MM.1S (cell line): ENCODE measurements around the gene TMTC2.

Experiments
- DNase-seq: peaks from one replicate; pipeline ENCODE4 v3.0.0-alpha.2; 2015
- H2AFZ ChIP-seq: fragments of 300-600 bp; sonication (generic); 2 replicates; pipeline ENCODE4 v1.6.0; 2016; ENCODE audit warnings: antibody characterized with exemption, low read length
- H3F3A ChIP-seq: fragments of 300-600 bp; sonication (generic); 2 replicates; pipeline ENCODE4 v1.6.1; 2016; ENCODE audit warnings: mild to moderate bottlenecking, antibody characterized with exemption, low read length, moderate library complexity, mixed read lengths; ENCODE audit not compliant: insufficient read depth
- H3K27ac ChIP-seq: fragments of 300-600 bp; sonication (generic); 2 replicates; pipeline ENCODE4 v1.5.1; 2016; ENCODE audit warnings: mild to moderate bottlenecking, low read length
- H3K27me3 ChIP-seq: fragments of 300-600 bp; sonication (generic); replicated peaks from 2 replicates; pipeline ENCODE4 v1.6.0; 2016; ENCODE audit warnings: low read length; ENCODE audit not compliant: insufficient read depth
- H3K36me3 ChIP-seq: fragments of 300-600 bp; sonication (generic); replicated peaks from 2 replicates; pipeline ENCODE4 v1.6.1; 2016; ENCODE audit warnings: mild to moderate bottlenecking, low read length, mixed read lengths; ENCODE audit not compliant: insufficient read depth
- H3K4me1 ChIP-seq: fragments of 300-600 bp; sonication (generic); 2 replicates; pipeline ENCODE4 v1.6.1; 2016; ENCODE audit warnings: low read length, mixed read lengths
- H3K4me2 ChIP-seq: fragments of 300-600 bp; sonication (generic); 2 replicates; pipeline ENCODE4 v1.6.0; 2016; ENCODE audit warnings: low read depth, low read length
- H3K4me3 ChIP-seq: fragments of 300-600 bp; sonication (generic); 2 replicates; pipeline ENCODE4 v1.5.1; 2016; ENCODE audit warnings: low read length, mixed read lengths
- H3K79me2 ChIP-seq: fragments of 300-600 bp; sonication (generic); 2 replicates; pipeline ENCODE4 v1.6.1; 2016; ENCODE audit warnings: mixed run types, low read length, mixed read lengths
- H3K9ac ChIP-seq: fragments of 300-600 bp; sonication (generic); 2 replicates; pipeline ENCODE4 v1.6.1; 2016; ENCODE audit warnings: low read length, mixed read lengths
- H3K9me2 ChIP-seq: fragments of 300-600 bp; sonication (generic); replicated peaks from 2 replicates; pipeline ENCODE4 v1.6.1; 2016; ENCODE audit warnings: mild to moderate bottlenecking, low read length, mixed read lengths; ENCODE audit not compliant: insufficient read depth
- H3K9me3 ChIP-seq: fragments of 300-600 bp; sonication (generic); replicated peaks from 2 replicates; pipeline ENCODE4 v1.6.1; 2016; ENCODE audit warnings: mild to moderate bottlenecking, low read length, mixed read lengths; ENCODE audit not compliant: insufficient read depth
- H4K20me1 ChIP-seq: fragments of 300-600 bp; sonication (generic); 2 replicates; pipeline ENCODE4 v1.6.1; 2016; ENCODE audit warnings: mild to moderate bottlenecking, low read length, moderate library complexity, mixed read lengths; ENCODE audit not compliant: insufficient read depth
- EZH2 ChIP-seq: fragments of 300-600 bp; sonication (generic); optimal IDR thresholded peaks from 2 replicates; pipeline ENCODE3; 2017; ENCODE audit warnings: low read depth, mild to moderate bottlenecking, antibody characterized with exemption, low read length, mixed read lengths
- EZH2phosphoT487 ChIP-seq: fragments of 300-600 bp; sonication (generic); IDR thresholded peaks from 2 replicates; pipeline ENCODE4 v1.6.1; 2018; ENCODE audit warnings: antibody characterized with exemption, low read length
- TF ChIP-seq, protein P1 (sequence below): fragments of 300-600 bp; sonication (generic); IDR thresholded peaks from 2 replicates; pipeline ENCODE4 v1.5.1; 2016; ENCODE audit warnings: antibody characterized with exemption, low read length, mixed read lengths

Gene TMTC2

DNA sequence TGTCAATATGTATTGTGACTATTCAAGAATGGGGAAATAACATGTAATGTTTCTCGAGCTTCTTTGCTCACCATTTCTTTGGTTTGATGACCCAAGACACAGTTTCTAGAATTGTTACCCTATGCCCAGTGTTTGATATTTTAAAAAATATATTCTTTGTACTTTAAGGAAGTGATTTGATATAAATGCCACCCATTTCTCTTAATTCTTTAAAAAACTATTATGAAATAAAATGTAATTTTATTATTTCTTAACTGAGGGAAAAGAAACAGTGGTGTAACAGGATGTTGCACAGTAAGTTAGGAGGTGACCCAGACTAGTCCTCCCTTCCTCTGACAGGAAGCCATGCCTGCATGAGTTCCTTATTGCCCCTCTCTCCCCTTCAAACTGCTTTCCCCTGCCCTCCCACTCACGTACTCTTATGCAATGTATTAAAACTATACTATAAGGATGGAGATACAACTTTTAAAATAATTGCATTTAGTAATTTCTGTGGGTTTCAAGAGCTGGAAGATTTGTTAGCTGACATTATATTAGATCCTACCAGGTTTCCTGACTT is 279.4 kb downstream of the TMTC2 start:
- no peak overlapping the region for H3K4me2 ChIP-seq
- H3K9me3 ChIP-seq: no peaks in the 10 kb centered on the region
- no peak for DNase-seq
- no peak overlapping the region for H3K27ac ChIP-seq
- H4K20me1 ChIP-seq: no peaks in the 10 kb centered on the region
- no peaks in the 10 kb centered on the region for H3K27me3 ChIP-seq
- no peaks in the 10 kb centered on the region for H3K9me2 ChIP-seq
- no peaks in the 10 kb centered on the region for H3F3A ChIP-seq
- H3K79me2 ChIP-seq: no peaks in the 10 kb centered on the region
- no peaks in the 10 kb centered on the region for H3K36me3 ChIP-seq
- no peak overlapping the region for H3K4me3 ChIP-seq
- H3K9ac ChIP-seq: no peak overlapping the region
- no peak overlapping the region for H2AFZ ChIP-seq
- TF ChIP-seq, protein P1, sequence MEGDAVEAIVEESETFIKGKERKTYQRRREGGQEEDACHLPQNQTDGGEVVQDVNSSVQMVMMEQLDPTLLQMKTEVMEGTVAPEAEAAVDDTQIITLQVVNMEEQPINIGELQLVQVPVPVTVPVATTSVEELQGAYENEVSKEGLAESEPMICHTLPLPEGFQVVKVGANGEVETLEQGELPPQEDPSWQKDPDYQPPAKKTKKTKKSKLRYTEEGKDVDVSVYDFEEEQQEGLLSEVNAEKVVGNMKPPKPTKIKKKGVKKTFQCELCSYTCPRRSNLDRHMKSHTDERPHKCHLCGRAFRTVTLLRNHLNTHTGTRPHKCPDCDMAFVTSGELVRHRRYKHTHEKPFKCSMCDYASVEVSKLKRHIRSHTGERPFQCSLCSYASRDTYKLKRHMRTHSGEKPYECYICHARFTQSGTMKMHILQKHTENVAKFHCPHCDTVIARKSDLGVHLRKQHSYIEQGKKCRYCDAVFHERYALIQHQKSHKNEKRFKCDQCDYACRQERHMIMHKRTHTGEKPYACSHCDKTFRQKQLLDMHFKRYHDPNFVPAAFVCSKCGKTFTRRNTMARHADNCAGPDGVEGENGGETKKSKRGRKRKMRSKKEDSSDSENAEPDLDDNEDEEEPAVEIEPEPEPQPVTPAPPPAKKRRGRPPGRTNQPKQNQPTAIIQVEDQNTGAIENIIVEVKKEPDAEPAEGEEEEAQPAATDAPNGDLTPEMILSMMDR: no peak
- TF ChIP-seq EZH2 (no peak), EZH2phosphoT487 (no peak)
- no peaks in the 10 kb centered on the region for H3K4me1 ChIP-seq

DNA sequence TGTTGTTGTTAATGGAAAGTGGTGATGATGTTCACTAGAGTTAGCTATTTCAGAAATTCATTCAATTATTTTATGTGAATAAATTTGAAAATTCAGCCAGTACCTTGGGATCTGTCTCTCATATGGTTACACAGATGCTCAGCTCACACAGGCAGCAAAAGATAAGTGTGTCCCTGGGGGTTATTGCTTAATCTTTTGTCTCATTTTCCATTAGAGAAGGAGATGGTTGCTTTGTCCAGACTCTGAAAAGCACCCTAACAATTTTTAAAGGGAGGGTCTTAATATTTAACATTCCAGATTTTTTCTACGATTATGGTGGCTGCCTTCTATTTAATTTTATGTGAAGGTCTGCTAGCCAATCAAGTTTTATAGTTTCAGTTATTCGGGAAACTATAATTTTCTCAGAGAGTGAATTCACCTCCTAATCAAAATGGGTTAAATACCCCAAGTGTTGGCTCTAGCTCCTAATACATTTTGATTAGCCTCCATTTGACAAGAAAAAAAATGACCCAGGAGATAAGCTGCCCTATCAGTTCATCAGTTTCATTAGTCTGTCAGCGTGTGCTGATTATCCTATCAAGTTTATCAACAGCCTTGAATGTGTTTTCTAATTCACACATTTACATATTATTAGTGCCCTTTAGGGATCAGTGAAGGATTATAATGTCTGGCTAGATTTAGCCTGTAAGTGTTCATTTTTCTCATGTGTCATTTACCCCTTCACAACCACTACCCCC is 282.1 kb downstream of the TMTC2 start:
- Histone ChIP-seq H3K9me2 (no peaks in the 10 kb centered on the region), H3K4me3 (no peak overlapping the region), H4K20me1 (no peaks in the 10 kb centered on the region), H3K9ac (no peak overlapping the region), H2AFZ (no peak overlapping the region), H3K79me2 (no peaks in the 10 kb centered on the region), H3K27me3 (no peaks in the 10 kb centered on the region), H3K36me3 (no peaks in the 10 kb centered on the region), H3K4me2 (no peak overlapping the region), H3K4me1 (no peaks in the 10 kb centered on the region), H3F3A (no peaks in the 10 kb centered on the region), H3K27ac (no peak overlapping the region), H3K9me3 (no peaks in the 10 kb centered on the region)
- no peak for TF ChIP-seq EZH2phosphoT487
- TF ChIP-seq, protein P1: no peak
- no peak for TF ChIP-seq EZH2
- no peak for DNase-seq

DNA sequence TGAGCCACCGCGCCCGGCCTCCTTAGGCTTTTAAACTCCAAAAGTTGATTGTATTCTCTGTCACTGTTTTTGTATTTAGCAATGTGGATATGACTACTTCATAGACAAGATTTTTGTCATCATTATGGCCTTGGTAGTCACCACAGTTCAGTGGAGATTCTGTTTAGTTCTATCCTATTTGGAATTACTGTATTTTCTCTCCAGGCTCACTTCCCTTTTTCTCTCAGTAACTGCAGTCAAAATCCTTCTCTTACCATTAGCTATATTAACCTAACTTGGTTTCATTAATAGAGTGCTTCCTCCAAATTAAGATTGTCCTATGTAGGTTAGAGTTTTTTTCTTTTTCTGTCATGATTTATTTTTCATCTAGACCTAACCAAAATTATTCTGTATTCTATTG is 283.9 kb downstream of the TMTC2 start:
- Histone ChIP-seq H3K27me3 (no peaks in the 10 kb centered on the region), H3K9ac (no peak overlapping the region), H3F3A (no peaks in the 10 kb centered on the region), H3K4me2 (no peak overlapping the region), H3K9me3 (no peaks in the 10 kb centered on the region), H3K27ac (no peak overlapping the region), H3K79me2 (no peaks in the 10 kb centered on the region), H3K9me2 (no peaks in the 10 kb centered on the region), H2AFZ (no peak overlapping the region), H3K4me3 (no peak overlapping the region), H4K20me1 (no peaks in the 10 kb centered on the region), H3K36me3 (no peaks in the 10 kb centered on the region), H3K4me1 (no peaks in the 10 kb centered on the region)
- DNase-seq: no peak
- TF ChIP-seq, protein P1: no peak
- TF ChIP-seq EZH2 (no peak), EZH2phosphoT487 (no peak)
